DND-41 (cell line): ENCODE data around the gene COL8A2.

Experiments
- ATAC-seq: fragments of 200-7000 bp; cut with Tn5 transposase; 3 replicates; pipeline ENCODE4 v1.9.1; 2021; ENCODE audit warnings: low read depth; ENCODE audit not compliant: insufficient read depth
- DNase-seq: peaks from one replicate; pipeline ENCODE4 v3.0.0-alpha.2; 2020
- H2AFZ ChIP-seq: 2 replicates; pipeline ENCODE4 v1.6.0; 2012; ENCODE audit warnings: low read depth, low read length
- H3K27ac ChIP-seq: 2 replicates; pipeline ENCODE4 v1.5.1; 2012; ENCODE audit warnings: low read length, inconsistent platforms
- H3K27me3 ChIP-seq: fragments of 200-600 bp; sonication (generic); 2 replicates; pipeline ENCODE4 v1.6.0; 2012; ENCODE audit warnings: low read length, mild to moderate bottlenecking, inconsistent platforms; ENCODE audit not compliant: insufficient read depth, poor library complexity
- H3K36me3 ChIP-seq: 2 replicates; pipeline ENCODE4 v1.5.1; 2012; ENCODE audit warnings: low read length, inconsistent platforms; ENCODE audit not compliant: insufficient read depth
- H3K4me1 ChIP-seq: 2 replicates; pipeline ENCODE4 v1.5.1; 2012; ENCODE audit warnings: mild to moderate bottlenecking, low read length; ENCODE audit not compliant: insufficient read depth
- H3K4me2 ChIP-seq: 2 replicates; pipeline ENCODE4 v1.6.0; 2012; ENCODE audit warnings: mild to moderate bottlenecking, moderate library complexity, low read length, inconsistent platforms; ENCODE audit not compliant: insufficient read depth
- H3K4me3 ChIP-seq, 2 experiments: fragments of 200-600 bp in 1 of 2; shearing (Covaris generic) in 1 of 2; 2 replicates each; pipeline ENCODE4 v1.5.1; 2012 to 2016; ENCODE audit warnings: inconsistent platforms in 2 of 2, low read length in 2 of 2, mild to moderate bottlenecking in 2 of 2, low read depth in 1 of 2, moderate library complexity in 1 of 2
- H3K79me2 ChIP-seq: 2 replicates; pipeline ENCODE4 v1.6.0; 2012; ENCODE audit warnings: low read length, inconsistent platforms; ENCODE audit not compliant: insufficient read depth
- H3K9ac ChIP-seq: 2 replicates; pipeline ENCODE4 v1.6.0; 2012; ENCODE audit warnings: low read depth, mild to moderate bottlenecking, inconsistent platforms, low read length, moderate library complexity
- H3K9me3 ChIP-seq: 2 replicates; pipeline ENCODE4 v1.5.1; 2012; ENCODE audit warnings: low read length, moderate library complexity, mild to moderate bottlenecking, inconsistent platforms; ENCODE audit not compliant: insufficient read depth, severe bottlenecking
- H4K20me1 ChIP-seq: 2 replicates; pipeline ENCODE4 v1.6.0; 2012; ENCODE audit warnings: low read length; ENCODE audit not compliant: insufficient read depth
- CTCF ChIP-seq: IDR thresholded peaks from 2 replicates; pipeline ENCODE4 v1.5.1; 2012; ENCODE audit warnings: borderline replicate concordance, low read length, moderate library complexity, mild to moderate bottlenecking; ENCODE audit not compliant: poor library complexity, severe bottlenecking; ENCODE audit errors: extremely low read depth
- EZH2 ChIP-seq: IDR thresholded peaks from 3 replicates; pipeline ENCODE4 v1.6.1; 2012; ENCODE audit warnings: borderline replicate concordance, low read depth, mild to moderate bottlenecking, moderate library complexity, low read length, inconsistent platforms; ENCODE audit not compliant: severe bottlenecking

The COL8A2 gene

GRCh38 chr1:36161641-36162531, 36.9 kb upstream of the COL8A2 start:
- H3K4me2 ChIP-seq = peak overlapping the region; percentile 61
- H4K20me1 ChIP-seq = peaks cover 46% of the 10 kb centered on the region

DNA sequence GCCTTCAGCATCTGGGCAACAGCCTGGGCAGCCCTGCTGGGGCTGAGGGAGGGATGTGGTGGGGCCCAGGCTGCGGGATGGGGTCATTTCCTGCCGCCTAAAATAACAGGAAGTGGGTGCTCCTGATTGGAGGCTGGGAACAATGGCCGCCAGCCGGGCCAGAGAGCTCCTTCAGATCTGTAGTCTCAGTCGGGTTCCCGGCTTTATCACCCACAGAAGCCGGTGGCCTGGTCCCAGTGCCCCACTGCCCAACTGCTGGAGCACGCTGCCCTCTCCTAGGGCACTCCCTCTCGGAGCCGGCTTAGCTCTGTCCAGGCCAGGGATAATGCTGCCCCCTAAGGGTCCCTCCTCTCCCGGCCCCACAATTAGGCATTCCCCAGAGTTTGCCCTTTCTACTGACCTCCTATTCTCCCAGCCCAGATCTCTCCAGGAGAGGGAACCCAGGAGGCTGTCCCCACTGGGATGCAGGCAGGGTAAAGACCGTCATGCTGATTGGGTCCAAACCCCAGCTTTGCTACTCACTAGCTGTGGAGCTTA, 36.0 kb upstream of the COL8A2 start:
- Histone ChIP-seq H3K36me3 (peaks cover 34% of the 10 kb centered on the region), H3K79me2 (peaks cover 100% of the 10 kb centered on the region), H3K27me3 (no peaks in the 10 kb centered on the region), H4K20me1 (peaks cover 42% of the 10 kb centered on the region), H3K9ac (peak overlapping the region; percentile 59), H3K9me3 (no peaks in the 10 kb centered on the region), H3K4me2 (peak overlapping the region; percentile 61), H3K4me3 (peak overlapping the region in 1 of 2 experiments; percentile 52; a peak in 3 of 4 replicates), H2AFZ (peak overlapping the region; percentile 66), H3K4me1 (peaks cover 52% of the 10 kb centered on the region), H3K27ac (peak overlapping the region; percentile 84)
- TF ChIP-seq CTCF (peak; percentile 34), EZH2 (no peak)
- peak; percentile 86 for DNase-seq
- ATAC-seq = peak; percentile 75

More at GRCh38 chr1:36161641-36162531, 36.9 kb upstream of the COL8A2 start:
- Histone ChIP-seq H3K27me3 (no peaks in the 10 kb centered on the region), H3K79me2 (peaks cover 99% of the 10 kb centered on the region), H3K9me3 (no peaks in the 10 kb centered on the region), H3K4me1 (peaks cover 52% of the 10 kb centered on the region), H2AFZ (no peak overlapping the region), H3K27ac (peak overlapping the region; percentile 84), H3K36me3 (peaks cover 38% of the 10 kb centered on the region), H3K4me3 (peak overlapping the region in 1 of 2 experiments; percentile 52; a peak in 1 of 4 replicates), H3K9ac (peak overlapping the region; percentile 59)
- ATAC-seq (peak; percentile 16; the same call in 1 of the 3 replicates), DNase-seq (peak; percentile 48)
- TF ChIP-seq CTCF = no peak
- no peak for TF ChIP-seq EZH2

DNA sequence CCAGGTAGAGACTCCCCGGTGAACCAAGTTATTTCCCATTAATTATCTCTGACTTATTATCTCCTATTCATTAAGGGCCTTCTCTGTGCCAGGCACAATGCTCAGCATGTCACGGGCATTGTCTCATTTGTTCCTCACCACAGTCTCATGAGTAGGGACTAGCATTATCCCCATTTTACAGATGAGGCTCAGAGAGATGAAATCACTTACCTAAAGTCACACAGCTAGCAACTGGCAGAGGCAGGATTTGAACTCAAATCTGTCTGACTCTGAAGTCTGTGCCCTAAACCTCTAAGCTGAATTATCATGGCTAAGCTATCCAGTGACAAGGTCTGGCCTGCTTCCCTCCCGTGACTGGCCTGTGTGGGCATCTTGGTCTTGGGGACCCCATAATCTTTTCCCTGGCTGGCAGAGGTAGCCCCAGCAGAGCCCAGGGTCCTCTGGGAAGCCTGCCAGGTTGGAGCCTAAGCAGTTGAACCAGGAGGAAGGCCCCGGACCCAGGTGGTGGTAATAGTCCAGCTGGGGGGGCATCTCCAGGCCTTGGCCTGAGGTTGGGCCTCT, 35.4 kb upstream of the COL8A2 start:
- Histone ChIP-seq H3K79me2 (peaks cover 97% of the 10 kb centered on the region), H3K9ac (peak overlapping the region; percentile 59), H3K9me3 (no peaks in the 10 kb centered on the region), H4K20me1 (peaks cover 42% of the 10 kb centered on the region), H3K4me2 (peak overlapping the region; percentile 61), H2AFZ (peak overlapping the region; percentile 66; the same call in 1 of the 2 replicates), H3K36me3 (peaks cover 34% of the 10 kb centered on the region), H3K27me3 (no peaks in the 10 kb centered on the region), H3K4me3 (peak overlapping the region in 1 of 2 experiments; percentile 52; a peak in 2 of 4 replicates), H3K4me1 (peaks cover 52% of the 10 kb centered on the region), H3K27ac (peak overlapping the region; percentile 84)
- DNase-seq = no peak
- no peak for ATAC-seq
- TF ChIP-seq EZH2 (no peak), CTCF (no peak)
